MM.1S (cell line): ENCODE measurements around the gene USP54.

Source experiments
- CTCF ChIP-seq: fragments of 300-600 bp; sonication (generic); IDR thresholded peaks from 2 replicates; pipeline ENCODE4 v1.5.1; 2016; ENCODE audit warnings: antibody characterized with exemption, low read length, mixed read lengths
- EZH2 ChIP-seq: fragments of 300-600 bp; sonication (generic); optimal IDR thresholded peaks from 2 replicates; pipeline ENCODE3; 2017; ENCODE audit warnings: low read depth, mild to moderate bottlenecking, antibody characterized with exemption, low read length, mixed read lengths
- EZH2phosphoT487 ChIP-seq: fragments of 300-600 bp; sonication (generic); IDR thresholded peaks from 2 replicates; pipeline ENCODE4 v1.6.1; 2018; ENCODE audit warnings: antibody characterized with exemption, low read length

- TF ChIP-seq CTCF (no peak), EZH2 (no peak), EZH2phosphoT487 (no peak)
Observed at GRCh38 chr10:73485320-73485719, 105.8 kb downstream of the USP54 start.
